ENCODE data around the gene GFOD1.
A peak's percentile ranks its signal among the peaks of the same experiment; 100 is the strongest.

The GFOD1 gene

DNA sequence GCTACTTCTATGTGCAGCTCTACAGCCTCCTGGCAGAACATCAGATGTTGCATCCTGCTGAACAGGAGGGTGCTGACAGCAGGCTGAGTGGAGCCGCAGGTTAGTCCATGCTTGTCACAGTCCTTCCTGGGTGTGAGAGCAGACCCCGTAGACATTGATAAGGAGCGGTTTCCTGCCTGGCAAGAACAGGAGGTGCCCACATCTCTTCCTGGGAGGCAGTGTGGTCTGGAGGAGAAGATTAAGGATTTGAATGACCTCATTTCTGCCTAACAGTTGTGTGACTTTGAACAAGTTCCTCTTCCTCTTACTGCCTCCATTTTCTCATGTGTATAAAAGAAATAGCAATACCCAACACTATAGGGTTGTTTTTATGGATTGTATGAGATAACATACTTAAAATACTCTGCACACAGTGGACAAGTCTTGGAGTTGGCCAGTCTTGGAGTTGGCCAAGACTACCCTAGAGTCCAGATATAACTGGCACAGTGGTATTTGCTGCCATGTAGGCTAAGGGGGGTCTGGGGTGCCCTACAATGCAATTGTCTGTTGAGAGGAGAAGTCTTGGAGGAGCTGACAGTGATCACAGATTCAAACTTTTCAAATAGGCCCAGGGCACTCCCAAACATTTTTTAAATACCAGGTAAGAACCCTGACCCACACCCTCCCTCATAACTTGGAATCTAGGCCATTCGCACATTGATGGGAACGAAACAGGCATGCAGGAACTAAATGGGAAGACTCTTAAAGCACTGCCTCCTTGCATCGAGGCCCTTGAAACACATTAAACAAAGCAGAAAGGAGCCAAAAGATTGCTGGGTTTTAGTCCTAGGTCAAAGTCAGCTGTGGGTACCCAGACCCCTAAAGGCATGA lies 126.5 kb downstream of the GFOD1 start:
- no peak for DNase-seq (ENCODE audit: low read depth in 2 of 3, low spot score in 2 of 3)

DNA sequence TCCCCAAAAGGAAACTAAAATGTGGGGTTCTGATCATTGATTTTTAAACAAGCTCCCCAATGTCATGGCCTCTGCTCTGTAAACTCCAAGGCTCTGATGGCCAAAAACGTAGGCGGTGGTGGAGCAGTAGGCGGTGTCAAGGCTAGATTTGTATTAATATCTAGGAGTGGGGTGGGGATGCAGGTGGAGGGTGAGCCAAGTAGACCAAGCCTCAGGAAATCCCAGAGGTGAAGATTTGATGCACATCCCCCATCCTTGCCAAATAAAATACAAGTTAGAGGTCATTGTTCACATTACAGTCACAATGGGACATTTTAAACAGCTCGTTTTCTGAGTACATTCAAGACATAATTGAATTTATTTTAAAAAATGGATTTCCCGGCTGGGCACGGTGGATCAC lies 128.1 kb downstream of the GFOD1 start:
- DNase-seq (ENCODE audit: low read depth in 2 of 3, low spot score in 2 of 3): no peak

GRCh38 chr6:13358511-13358910 lies 128.9 kb downstream of the GFOD1 start:
- DNase-seq (ENCODE audit: low read depth in 2 of 3, low spot score in 2 of 3): no peak

GRCh38 chr6:13357551-13358075 lies 129.8 kb downstream of the GFOD1 start:
- no peak for DNase-seq (ENCODE audit: low read depth in 2 of 3, low spot score in 2 of 3)

DNA sequence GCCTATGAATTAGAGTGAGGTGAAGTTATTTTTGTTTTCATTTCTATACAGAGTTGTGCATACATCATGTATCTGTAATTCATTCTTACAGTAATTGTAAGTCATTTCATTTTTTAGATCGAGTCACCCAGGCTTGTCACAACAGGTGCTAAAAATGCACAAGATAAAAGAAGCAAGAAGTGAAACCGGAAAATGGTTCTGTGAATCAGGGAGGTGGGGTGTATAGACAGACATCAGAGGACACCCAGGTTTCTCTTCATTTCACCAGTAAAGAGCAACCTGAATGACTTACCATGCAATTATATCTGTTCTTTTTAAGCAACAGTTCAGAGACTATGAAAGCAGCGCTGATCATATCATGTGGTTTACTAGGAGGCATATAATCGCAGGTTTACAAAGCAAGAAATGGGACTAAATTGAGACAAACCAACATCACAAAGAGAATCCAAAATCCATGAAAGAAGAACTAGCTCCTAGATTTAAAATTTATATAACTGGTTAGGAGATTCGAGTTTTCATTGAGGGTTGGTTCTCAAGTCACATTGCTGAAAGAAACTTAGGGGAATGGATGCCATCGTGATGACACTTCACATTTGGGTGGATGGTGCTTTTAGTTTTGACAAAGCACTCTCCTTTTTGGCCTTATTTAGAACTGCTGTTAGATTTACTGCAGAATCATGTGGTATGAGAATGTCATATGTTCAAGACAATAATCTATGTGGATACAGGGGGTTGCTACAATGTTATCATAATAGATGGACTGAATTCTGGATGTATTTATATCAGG lies 131.2 kb downstream of the GFOD1 start:
- no peak for DNase-seq (ENCODE audit: low read depth in 2 of 3, low spot score in 2 of 3)

GRCh38 chr6:13355043-13355945 lies 132.1 kb downstream of the GFOD1 start:
- no peak for DNase-seq (ENCODE audit: low read depth in 2 of 3, low spot score in 2 of 3)

- no peak for DNase-seq (ENCODE audit: low read depth in 2 of 3, low spot score in 2 of 3)
Observed at GRCh38 chr6:13354331-13355042, 132.9 kb downstream of the GFOD1 start.

DNA sequence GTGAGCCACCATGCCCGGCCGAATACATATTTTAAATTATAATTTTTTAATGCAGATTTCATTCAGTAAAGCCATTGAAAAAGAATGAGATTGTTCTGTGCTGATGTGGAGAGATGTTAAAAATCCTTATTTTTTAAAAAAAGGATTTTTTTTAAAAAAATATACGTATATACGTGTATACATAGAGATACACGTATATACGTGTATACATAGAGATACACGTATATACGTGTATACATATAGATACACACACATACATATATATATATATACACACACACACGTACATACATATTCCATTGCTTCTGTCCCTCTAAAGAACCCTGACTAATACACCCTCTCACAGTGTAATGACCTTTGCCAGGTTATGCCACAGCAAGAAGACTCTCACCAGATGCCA lies 135.2 kb downstream of the GFOD1 start:
- DNase-seq (ENCODE audit: low read depth in 2 of 3, low spot score in 2 of 3): no peak

DNA sequence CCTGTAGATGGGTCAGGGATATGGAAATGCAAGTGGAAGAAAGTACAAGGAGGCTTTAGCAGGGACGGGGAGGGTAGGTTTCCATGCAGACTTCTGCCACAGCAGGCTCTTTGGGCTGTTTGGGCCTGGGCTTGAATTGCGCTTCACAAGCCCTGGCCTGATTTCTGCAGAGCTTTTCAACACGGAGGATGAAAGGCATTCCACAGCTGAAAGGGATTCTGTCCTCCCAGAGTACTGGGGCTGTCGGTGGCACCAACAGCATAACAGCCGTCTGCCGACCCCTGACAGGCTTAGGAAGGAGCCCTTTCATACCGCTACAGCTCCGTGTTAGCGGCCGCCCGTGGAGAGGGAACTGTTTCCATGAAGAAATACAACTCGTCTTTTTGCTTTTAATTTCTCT lies 136.1 kb downstream of the GFOD1 start:
- DNase-seq (ENCODE audit: low read depth in 2 of 3, low spot score in 2 of 3): no peak

DNA sequence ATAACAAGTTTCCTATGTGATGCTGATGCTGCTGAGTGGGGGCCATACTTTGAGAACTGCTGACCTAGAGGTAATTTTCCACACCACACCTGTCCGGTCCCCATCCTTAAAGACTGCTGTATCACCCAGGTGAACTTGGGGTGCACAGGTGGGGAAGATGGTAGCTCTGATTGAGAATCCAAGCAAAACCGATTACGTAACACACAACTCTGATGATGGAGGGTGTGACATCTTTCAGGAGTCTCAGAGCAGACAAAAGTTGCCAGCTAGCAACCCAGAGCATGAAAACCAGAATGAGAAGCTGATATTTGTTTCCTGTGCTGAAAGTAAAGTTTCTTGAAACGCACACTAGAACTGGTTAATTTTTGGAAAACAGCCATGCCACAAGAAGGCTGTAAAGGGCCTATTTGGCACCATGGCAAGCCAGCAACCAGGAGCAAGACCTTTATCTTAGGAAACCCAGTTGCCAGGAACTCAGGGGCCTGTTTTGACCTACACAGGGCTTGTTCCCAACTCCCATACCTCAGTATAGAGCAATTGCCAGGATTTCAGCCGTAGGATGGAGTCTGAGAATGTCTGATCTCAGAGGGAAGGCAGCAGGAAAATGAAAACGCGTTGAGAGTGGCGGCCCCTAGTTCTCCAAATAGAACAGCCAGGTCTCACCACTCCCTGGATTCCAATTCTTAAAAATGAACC lies 137.4 kb downstream of the GFOD1 start:
- DNase-seq (ENCODE audit: low read depth in 2 of 3, low spot score in 2 of 3): no peak

DNA sequence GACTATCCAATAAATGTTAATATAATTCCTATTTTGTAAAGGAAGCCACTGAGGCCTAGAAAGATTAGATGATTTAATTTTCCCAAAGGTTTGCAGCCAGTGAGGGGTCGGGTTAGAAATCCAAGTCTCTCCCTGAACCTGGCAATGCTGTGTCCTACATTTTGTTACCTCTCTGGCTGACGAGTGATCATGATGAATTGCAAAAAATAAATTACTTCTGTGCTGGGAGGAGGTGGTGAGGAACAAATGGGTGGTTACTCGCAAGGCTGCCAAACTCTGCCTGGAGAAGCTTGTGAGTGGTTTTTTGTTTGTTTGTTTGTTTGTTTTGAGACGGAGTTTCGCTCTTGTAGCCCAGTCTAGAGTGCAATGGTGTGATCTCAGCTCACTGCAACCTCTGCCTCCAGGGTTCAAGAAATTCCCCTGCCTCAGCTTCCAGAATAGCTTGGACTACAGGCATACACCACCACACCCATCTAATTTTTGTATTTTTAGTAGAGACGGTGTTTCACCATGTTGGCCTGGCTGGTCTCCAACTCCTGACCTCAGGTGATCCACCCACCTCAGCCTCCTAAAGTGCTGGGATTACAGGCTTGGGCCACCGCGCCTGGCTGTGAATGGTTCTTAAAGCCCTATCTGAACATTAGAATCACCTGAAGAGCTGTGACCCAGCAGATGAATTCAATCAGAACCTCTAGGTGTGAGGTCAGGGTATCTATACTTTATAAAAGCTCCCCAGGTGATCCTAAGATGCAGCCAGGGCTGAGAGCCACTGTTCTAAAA lies 138.9 kb downstream of the GFOD1 start:
- DNase-seq (ENCODE audit: low read depth in 2 of 3, low spot score in 2 of 3): no peak

- DNase-seq (ENCODE audit: low read depth in 2 of 3, low spot score in 2 of 3): no peak
Observed at GRCh38 chr6:13346245-13346644, 141.2 kb downstream of the GFOD1 start.

DNA sequence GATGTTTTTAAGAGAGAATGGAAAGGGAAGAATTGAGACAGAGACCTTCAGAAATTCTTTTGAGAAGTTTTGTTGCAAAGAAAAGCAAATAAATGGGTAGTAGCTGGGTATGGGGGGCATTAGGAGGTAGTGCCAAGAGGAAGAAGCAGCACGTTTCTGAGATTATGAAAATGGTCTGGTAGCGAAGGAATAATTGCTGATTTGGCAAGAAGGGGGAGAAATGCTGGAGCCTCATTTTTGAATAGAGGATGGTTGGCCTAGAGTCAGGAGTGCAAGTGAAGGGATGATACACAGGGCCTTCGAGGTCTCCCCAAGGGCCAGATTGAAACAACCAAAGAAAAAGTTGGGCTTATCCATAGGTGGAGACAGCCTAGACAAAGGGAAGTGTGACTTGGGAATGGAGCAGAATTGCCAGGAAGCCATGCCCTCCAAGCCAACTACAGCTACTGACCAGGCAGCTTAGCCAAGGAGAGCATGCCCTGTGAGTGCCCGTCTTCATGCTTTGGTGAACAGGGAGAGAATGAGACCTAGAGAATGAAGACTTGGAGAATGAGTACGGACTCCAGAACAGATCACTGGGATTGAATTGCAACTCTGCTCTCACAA lies 144.9 kb downstream of the GFOD1 start:
- DNase-seq (ENCODE audit: low read depth in 2 of 3, low spot score in 2 of 3): no peak

DNA sequence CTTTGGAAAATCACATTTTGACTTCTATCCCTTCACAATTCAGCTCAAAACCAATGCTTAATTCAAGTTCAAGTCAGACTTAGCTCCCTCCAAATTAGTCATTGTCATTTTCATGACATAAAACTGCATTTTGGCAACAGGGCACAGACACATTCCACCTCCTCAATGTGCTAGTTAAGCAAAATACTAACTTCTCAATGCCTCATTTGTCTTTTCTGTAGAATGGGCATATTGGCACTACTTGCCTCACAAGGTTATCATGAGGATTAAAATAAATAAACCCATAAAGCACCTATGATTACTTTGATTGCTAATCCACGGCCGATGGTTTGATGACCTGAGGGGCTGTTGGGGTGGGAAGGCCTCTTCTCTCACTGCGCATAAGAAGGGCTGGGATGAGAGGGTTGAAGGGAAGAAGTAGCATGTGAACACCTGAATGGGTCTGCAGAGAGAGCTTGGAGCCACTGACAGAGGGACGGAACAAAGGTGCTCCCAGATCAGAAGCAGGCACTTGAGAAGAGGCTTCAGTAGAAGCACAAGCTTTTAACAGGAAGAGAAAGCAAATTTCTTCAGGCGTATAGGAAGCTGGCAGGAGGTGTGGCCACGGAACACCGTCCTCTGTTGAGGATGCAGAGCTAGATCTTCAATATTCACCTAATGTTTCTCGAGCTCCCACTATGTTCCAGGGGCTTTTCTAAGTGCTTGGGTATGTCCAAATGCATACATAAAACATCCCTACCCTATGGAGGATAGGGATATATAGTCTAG lies 147.4 kb downstream of the GFOD1 start:
- no peak for DNase-seq (ENCODE audit: low read depth in 2 of 3, low spot score in 2 of 3)

GRCh38 chr6:13338038-13338437 lies 149.4 kb downstream of the GFOD1 start:
- DNase-seq (ENCODE audit: low read depth in 2 of 3, low spot score in 2 of 3): no peak

GRCh38 chr6:13336553-13336952 lies 150.8 kb downstream of the GFOD1 start:
- DNase-seq (ENCODE audit: low read depth in 2 of 3, low spot score in 2 of 3): peak; percentile 18 to 77 (median 51)

- no peak for DNase-seq (ENCODE audit: low read depth in 2 of 3, low spot score in 2 of 3)
Observed at GRCh38 chr6:13334953-13335352, 152.4 kb downstream of the GFOD1 start.

DNA sequence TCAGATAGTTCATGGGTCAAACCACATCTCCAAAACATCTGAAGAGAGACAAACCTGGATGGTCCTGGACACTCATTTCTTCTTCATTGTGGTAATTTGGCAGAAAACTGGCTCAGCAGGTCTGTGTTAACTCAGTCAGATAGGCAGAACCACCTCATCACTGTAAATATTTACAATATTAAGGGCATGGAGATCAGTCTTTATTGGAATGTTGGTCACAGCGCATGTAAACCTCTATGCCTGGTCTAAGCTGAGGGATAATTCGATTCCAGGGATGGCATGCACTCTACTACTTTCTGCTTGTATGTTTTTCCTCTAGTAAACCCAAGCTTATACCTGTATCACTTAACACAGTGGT lies 155.1 kb downstream of the GFOD1 start:
- no peak for DNase-seq (ENCODE audit: low read depth in 2 of 3, low spot score in 2 of 3)

All from activated CD8-positive, alpha-beta memory T cell treated with anti-CD3 and anti-CD28 coated beads for 48 hours (primary cell).